Measurements from ENCODE around the gene INTS3.
"Not testable (repeated sequence)": the region's sequence is repeated elsewhere in the genome, so short reads cannot be mapped to it uniquely, and the experiment has no call there.

The INTS3 gene

DNA sequence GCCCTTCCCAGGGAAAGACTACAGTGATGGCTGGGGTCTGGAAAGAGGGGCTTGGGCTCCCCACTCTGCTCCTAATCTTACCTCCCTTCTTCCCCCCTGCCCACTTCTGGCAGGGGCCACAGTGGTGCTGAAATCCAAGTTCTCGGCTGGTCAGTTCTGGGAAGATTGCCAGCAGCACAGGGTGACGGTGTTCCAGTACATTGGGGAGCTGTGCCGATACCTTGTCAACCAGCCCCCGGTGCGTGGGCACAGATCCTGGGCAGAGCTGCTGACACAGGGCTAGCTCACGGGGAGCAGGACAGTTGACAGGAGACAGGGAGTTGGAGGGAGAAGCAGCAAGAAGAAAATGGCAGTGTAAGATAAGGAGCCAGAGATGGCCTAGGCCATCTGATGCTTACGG, 49.8 kb downstream of the INTS3 start:
- no peak for DNase-seq (ENCODE audit: low read depth)

DNA sequence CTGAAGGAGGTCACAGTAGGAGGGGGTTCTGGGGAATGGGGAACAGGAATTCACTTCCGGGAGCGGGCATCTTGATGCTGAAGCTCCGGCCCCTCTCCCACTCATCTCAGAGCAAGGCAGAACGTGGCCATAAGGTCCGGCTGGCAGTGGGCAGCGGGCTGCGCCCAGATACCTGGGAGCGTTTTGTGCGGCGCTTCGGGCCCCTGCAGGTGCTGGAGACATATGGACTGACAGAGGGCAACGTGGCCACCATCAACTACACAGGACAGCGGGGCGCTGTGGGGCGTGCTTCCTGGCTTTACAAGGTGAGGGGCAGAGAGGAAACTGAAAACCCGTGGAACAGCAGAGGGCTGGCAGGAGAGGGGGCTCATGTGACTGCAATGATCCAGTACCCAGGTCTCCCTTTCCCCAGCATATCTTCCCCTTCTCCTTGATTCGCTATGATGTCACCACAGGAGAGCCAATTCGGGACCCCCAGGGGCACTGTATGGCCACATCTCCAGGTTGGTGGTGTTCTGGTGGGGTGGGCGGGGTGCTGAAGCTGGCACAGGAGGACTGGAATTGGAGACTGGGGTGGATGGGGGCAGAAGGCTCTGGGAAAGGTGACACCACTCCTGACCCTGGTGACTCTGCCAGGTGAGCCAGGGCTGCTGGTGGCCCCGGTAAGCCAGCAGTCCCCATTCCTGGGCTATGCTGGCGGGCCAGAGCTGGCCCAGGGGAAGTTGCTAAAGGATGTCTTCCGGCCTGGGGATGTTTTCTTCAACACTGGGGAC, 50.4 kb downstream of the INTS3 start:
- no peak for DNase-seq (ENCODE audit: low read depth)

DNA sequence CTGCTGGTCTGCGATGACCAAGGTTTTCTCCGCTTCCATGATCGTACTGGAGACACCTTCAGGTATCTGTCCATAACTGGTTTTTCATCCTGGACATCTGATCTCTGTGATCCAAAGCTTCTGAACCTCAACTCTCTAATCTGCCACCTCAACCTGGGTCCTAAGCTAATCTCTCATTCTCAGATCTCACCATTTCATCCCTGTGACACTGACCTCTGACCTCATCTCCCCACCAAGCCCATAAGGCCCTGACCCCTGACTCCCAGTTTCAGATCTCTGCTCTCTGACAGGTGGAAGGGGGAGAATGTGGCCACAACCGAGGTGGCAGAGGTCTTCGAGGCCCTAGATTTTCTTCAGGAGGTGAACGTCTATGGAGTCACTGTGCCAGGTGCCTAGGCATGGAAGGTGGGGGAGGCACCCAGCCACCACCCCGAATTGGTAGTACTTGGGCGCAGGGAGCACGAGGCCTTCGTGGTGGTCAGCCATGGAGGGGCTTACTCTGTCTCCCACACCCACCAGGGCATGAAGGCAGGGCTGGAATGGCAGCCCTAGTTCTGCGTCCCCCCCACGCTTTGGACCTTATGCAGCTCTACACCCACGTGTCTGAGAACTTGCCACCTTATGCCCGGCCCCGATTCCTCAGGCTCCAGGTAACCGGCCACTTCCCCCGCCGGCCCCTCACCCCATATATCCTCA, 51.1 kb downstream of the INTS3 start:
- DNase-seq (ENCODE audit: low read depth): no peak

DNA sequence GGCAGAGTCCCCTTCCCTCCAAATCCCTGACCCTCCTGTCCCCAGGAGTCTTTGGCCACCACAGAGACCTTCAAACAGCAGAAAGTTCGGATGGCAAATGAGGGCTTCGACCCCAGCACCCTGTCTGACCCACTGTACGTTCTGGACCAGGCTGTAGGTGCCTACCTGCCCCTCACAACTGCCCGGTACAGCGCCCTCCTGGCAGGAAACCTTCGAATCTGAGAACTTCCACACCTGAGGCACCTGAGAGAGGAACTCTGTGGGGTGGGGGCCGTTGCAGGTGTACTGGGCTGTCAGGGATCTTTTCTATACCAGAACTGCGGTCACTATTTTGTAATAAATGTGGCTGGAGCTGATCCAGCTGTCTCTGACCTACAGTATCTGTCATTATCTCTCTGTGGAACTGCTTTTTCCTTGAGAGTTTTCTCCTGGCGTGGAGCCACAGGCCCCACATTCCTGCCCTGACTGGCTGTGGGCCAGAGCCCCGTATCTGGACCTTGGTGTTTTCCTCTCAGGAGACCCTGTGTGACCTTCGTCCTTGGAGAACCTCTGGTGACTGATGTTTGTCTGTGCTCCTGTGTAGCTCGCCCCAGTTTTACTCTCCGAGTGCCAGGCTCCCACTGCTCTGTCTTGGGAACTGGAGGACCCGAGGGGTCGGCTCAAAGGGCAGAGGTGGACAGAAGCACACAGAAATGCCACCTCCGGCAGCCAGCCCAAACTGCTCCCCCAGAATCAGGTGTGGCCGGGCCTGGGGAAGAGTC, 52.1 kb downstream of the INTS3 start:
- DNase-seq (ENCODE audit: low read depth): no peak

DNA sequence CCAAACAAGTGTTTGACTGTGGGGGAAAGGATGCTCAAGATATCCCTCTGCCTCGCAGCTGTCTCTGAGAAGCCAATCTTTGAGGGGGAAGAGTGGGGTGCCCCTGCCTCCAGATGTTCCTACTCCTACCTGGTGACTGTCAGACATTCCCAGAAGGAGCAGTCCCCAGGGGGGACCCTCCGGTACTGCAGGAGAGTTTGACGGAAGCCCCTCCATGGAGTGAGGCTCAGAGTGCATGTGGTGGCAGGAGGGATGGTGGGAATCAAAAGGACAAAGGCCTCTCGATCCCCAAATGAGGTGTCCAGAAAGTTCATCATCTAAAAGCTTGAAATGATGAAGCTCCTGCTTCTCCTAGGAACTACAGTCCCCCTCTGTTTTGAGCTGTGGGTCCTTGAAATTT, 52.7 kb downstream of the INTS3 start:
- DNase-seq (ENCODE audit: low read depth): no peak

DNA sequence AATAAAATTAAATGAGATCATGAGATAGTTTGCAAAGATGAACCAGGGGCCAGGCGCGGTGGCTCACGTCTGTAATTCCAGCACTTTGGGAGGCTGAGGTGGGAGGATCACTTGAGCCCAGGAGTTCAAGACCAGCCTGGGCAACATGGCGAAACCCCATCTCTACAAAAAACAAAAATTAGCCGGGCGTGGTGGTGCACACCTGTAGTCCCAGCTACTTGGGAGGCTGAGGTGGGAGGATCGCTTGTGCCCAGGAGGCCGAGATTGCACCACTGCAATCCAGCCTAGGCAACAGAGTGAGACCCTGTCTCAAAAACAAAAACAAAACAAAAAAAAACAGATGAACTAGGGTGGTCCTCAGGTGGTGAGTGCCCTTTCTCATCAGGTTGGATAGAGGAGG, 54.8 kb downstream of the INTS3 start:
- DNase-seq (ENCODE audit: low read depth): not testable (repeated sequence)

DNA sequence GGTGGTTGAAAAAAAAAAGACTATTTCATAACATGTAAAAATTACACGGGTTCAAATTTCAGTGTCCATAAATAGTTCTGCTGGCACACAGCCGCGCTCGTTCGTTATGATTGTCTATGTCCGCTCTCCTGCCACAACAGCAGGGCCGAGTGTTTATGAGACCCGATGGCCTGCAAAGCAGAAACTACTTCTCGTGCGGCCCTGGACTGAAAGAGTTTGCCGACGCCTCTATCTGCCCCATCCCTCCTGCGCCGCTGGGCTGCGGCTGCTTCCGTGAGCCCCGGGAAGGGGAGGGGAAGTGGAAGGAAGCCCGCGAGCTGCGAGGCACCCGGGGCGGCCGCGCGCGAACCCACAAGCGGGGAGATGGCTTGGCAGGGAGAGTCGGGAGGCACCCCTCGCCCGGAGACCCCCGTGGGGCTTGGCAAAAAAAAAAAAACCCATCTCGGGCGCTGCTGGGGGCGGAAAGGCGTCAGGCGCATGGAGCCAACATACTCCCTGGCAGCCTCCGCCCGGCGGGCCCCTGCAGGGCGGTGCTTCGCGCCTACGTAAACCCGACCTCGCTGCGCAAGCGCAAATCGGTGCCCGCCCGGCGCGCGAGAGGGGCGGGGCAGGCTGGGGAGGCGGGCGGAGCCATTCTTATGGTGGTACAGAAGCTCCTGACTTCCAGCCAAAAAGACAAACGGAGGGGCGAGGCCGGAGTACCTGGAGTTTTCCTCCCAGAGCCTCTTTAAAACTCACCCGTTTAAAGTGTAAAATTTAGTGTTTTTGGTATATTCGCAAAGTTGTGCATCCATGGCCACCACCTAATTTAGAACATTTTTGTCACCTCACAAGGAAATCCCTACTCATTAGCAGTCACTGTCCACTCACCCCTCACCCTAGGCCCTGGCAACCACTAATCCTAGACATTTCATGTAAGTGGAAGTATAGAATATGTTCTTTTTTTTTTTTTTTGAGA, 55.7 kb downstream of the INTS3 start:
- peak; percentile 87 for DNase-seq (ENCODE audit: low read depth)

DNA sequence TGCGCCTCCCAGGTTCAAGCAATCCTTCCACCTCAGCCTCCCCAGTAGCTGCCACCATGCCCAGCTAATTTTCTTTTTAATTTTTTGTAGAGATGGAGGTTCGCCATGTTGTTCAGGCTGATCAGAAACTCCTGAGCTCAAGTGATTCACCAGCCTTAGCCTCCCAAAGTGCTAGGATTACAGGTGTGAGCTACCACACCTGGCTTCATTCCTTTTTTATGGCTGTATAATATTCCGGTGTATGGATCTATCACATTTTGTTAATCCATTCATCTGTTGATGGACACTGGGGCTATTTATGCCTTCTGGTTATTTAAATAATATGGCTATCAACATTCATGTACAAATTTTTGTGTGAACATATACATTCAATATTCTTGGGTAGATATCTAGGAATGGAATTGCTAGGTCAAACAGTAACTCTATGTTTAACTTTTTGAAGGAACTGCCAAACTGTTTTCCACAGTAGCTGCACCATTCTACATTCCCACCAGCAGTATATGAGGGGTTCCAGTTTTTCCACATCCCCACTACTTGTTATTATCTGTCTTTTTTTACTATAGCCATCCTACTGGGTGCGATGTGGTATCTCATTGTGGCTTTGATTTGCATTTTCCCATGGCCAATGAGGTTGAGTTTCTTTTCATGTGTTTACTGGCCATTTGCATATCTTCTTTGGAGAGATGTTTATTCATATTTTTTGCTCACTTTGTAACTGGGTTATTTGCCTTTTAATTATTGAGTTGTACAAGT, 58.4 kb downstream of the INTS3 start:
- no peak for DNase-seq (ENCODE audit: low read depth)

DNA sequence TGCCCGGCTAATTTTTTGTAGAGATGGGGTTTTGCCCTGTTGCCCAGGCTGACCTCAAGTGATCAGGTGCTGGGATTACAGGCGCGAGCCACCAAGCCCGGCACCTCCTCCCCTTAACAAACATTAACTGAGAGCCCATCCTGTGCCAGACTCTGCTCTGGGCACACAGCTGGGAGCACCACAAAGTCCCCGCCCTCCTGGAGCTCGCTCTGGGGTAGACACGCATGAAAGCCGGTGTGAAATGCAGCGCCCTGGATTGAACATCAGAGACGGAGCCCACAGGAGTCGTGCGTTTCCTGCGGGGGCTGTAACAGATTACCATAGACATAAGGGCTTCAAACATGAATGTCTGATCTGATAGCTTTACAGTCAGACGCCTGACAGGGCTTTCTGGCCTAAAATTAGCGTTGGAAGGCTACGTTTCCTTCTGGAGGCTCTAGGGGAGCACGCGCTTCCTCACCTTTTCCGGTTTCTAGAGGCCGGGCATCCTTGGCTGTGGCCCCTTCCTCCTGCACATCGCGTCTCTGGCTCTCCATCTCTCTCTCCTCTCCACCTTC, 61.7 kb downstream of the INTS3 start:
- no peak for DNase-seq (ENCODE audit: low read depth)

DNA sequence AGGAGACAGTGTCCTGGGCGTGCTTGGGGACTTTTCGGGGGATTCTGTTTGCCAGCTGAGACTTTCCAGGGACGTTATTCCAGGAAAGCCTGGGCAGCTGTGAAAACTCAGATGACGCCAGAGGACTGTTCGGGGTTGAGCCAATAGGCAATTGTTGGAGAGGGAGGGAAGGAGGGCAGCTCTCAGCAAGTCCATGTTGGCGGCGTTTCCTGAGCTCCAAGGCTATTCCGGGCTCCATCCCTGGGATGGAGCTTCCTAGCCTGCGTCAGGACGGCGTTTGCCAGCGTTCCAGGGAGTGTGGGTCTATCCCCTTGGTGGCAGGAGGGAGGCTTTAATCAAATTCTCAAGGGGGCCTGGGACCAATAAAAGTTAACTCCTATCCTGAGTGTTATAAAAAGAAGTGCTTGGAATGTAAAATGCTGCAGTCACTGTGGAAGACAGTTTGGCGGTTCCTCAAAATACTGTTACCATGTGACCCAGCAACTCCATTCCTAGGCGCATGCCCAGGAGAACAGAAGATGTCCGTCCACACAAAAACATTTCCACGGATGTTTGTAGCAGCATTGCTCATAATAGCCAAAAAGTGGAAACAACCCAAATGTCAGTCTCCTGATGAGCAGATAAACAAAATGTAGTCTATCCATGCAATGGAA, 62.6 kb downstream of the INTS3 start:
- no peak for DNase-seq (ENCODE audit: low read depth)

DNA sequence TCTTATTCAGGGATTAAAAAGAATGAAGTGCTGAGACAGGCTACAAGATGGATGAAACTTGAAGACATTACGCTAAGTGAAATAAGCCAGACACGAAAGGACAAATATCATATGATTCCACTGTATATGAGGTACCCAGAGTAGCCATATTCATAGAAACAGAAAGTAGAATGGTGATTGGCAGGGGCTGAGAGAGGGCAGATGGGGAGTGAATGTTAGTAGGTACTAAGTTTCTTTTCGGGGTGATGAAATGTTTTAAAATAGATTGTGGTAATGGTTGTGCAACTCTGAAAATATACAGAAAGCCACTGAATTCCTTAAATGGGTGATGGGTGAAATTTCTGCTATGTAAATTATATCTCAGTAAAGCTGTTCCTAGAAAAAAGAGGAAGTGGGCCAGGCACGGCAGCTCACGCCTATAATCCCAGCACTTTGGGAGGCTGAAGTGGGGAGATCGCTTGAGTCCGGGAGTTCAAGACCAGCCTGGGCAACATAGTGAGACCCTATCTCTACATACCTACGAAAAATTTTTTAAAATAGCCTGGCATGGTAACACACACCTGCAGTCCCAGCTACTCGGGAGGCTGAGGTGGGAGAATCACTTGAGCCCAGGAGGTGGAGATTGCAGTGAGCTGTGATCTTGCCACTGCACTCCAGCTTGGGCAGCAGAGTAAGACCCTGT, 63.3 kb downstream of the INTS3 start:
- DNase-seq (ENCODE audit: low read depth): no peak

DNA sequence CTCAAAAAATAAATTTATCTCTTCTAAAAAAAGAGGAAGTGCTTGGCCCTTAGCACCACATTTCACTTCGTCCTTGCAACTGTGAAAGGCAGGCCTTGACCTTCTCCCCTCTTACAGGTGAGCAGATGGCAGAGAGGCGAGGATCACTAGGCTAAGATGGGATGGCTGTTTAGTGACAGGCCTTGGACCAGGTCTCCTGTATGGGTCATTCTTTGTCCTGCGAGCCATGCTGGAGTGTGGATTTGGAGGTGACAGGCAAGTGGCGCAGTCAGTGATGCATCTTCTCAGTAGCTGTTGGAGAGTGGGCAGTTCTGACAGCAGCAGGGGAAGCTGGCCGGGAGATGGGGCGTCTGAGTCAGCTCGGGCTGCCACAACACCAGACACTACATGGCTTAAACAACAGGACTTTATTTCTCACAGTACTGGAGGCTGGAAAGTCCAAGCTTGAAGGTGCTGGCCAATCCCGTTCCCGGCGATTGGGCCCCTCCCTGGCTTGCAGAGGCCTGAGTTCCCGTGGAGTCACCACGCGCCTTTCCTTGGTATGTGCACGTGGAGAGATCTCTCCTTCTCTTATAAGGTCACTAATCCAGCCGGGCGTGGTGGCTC, 63.9 kb downstream of the INTS3 start:
- DNase-seq (ENCODE audit: low read depth): no peak

DNA sequence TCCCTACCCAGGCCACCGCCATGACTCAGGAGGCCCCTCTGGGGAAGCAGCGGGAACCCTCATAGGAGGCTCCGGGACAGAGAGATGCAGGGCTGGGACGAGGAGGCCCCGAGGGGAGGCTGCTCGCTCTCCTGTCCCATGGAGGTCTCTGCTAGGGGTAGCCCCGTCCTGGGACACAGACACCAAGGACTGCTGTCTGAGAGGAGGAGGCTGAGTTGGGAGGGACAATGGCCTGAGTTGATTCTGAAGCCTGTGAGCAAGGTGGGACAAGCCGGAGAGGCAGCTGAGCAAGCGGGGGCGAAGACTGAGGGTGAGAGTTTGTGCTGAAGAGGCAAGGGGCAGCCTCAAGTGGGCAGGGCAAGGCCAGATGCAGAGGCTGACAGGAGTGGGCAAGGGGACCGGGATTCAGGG, 64.8 kb downstream of the INTS3 start:
- DNase-seq (ENCODE audit: low read depth): no peak

DNA sequence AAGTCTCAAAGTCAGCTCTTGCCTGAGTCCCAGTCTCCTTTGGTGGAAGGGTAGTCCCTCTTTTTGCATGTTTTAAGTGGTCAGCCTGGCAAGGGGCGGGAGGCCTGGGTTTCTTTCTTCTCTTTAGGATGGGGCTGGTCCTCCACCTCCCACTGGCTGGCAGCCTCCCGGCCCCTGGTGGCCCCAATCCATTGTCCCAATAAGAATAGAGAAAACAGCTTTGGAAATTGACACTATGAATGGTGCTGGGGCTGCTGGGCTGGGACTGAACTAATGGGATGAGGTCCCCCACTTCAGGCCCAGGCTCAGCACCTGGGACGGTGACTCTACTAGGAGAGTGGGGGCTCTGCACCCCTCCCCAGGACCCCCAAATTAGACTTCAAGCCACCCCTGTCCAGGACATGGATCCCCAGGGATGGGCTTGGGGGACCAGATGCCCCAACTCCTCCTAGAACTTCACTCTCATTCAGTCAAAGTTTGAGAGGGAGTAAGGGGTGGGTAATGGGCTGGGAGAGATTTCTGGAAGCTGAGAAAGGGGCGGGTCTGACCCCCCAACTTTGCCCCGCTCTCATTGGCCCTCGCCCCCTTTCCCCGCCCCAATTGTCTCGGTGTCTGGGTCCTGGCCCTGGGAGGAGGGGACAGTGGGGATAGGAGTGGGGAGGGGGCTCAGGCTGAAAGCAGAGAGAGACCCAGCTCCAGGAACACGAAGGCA, 65.6 kb downstream of the INTS3 start:
- no peak for DNase-seq (ENCODE audit: low read depth)

DNA sequence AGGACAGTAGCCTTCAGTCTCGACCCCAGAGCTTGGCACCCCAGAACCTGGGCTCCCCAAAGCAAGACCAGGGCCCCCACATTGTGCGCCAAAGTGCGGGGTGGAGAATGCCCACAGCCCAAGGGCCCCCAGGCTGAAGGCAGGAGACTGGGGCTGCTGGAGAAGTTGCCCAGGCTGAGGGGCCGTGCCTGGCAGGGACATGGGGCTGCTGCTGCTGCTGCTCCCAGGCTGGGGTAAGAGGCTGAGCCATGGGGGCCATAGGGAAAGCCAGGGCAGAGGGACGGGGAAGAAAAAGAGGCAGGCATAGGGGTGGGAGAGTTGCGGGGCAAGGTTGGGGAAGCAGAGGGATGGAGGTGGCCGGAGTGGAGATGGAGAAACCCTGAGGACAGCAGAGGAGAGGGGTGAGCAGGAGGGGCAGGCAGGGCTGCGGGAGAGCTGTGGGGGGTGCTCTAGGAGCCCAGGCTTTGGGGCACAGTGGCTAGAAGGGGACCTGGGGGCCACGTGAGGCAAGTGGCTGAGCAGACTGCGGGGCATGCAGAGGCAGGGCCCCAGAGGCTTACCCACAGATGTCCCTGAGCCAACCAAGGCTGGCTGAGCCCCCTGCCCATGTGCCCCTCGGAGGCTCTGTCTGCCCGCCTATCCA, 66.2 kb downstream of the INTS3 start:
- DNase-seq (ENCODE audit: low read depth): no peak

DNA sequence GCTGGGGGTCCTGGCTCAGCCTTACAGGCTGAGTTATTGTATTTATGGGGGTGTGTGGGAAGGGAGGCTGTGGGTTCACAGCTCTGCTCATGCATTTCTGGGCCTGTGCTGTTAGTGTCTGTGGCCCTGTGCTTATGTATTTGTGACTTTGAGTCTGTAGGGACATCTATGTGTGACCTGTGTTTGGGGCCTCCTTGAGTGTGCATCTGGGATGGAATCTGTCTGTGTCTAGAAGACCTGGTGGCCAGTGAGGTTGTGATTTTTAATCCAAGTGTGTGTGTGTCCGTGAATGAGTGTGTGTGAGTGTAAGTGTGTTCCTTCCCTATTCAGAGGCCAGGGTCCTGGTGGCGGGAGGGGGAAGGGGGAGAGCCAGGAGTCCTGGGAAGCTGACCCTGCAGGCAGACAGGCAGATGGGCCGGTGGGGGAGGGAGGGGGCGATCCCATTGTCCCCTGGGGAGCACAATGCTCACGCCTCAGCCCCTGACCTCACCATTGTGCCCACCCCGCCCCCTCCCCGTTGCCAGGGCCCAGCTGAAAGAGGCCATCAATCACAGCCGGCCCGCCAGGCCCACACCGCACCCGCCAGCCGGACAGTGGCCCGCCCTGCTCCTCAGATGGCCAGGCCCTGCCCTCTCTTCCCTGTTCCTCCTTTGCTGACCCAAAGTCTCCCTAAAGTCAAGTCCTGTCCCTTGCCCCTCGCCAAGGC, 66.9 kb downstream of the INTS3 start:
- no peak for DNase-seq (ENCODE audit: low read depth)

DNA sequence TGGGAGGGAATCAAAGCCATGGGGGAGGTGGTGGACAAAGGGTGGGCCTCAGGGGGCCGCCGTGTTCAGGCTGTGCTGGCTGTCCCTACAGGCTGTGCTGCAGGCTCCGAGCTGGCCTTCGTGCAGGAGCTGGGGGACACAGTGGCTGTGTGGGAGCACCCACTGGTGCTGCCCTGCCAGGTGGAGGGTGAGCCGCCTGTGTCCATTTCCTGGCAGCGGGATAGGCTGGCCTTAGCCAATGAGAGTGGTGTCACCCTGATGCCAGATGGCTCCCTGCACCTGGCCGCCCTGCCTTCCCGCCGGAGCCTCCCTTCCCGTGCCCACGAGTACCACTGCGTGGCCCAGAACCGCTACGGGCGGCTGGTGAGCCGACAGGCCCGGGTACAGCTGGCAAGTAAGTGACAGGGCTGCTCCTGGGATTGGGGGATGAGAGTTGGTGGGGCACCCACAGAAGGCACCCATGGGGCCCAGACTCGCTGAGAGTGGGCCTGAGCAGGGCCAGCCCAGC, 67.5 kb downstream of the INTS3 start:
- DNase-seq (ENCODE audit: low read depth): no peak

Data from activated T-helper 1 cell treated with Interleukin-2 at 50 U/mL for 16 hours (primary cell).